Activated CD8-positive, alpha-beta T cell treated with anti-CD3 and anti-CD28 coated beads for 36 hours (primary cell): ENCODE measurements around the gene GCLM. TPM values are rescaled to one million over a fixed set of nuclear protein-coding genes. Genes with fewer than 3 reads are reported as not detected.
A peak's percentile ranks its signal among the peaks of the same experiment; 100 is the strongest.

Source experiments
- ATAC-seq: fragments of 200-7000 bp; cut with Tn5 transposase; one replicate; pipeline ENCODE4 v1.10.0; 2021; ENCODE audit warnings: mild to moderate bottlenecking, moderate library complexity
- CTCF ChIA-PET: fragments of 350-600 bp; sonication (Branson Sonifier 250); formaldehyde crosslinking; loops from one replicate; lab custom pipeline; 2021; ENCODE audit warnings: antibody characterized with exemption; lab: Charles Lee
- POLR2A ChIA-PET: fragments of 350-600 bp; sonication (Branson Sonifier 250); formaldehyde crosslinking; loops from one replicate; lab custom pipeline; 2021; ENCODE audit warnings: antibody characterized with exemption; lab: Charles Lee
- DNase-seq: peaks from one replicate; pipeline ENCODE4 v3.0.0-alpha.2; 2020
- H3K27ac Mint-ChIP-seq: one replicate; pipeline ENCODE4 v1.8.0; 2021; ENCODE audit warnings: mild to moderate bottlenecking, mixed read lengths
- H3K27me3 Mint-ChIP-seq: one replicate; pipeline ENCODE4 v1.8.0; 2021; ENCODE audit warnings: mixed read lengths
- H3K36me3 Mint-ChIP-seq: one replicate; pipeline ENCODE4 v1.8.0; 2021; ENCODE audit warnings: low read depth, mixed read lengths
- H3K4me1 Mint-ChIP-seq: one replicate; pipeline ENCODE4 v1.8.0; 2021; ENCODE audit warnings: low read depth, mixed read lengths
- H3K4me3 Mint-ChIP-seq: one replicate; pipeline ENCODE4 v1.8.0; 2021; ENCODE audit warnings: mild to moderate bottlenecking, moderate library complexity, mixed read lengths
- H3K9me3 Mint-ChIP-seq: one replicate; pipeline ENCODE4 v1.8.0; 2021; ENCODE audit warnings: mixed read lengths
- CTCF ChIP-seq: fragments of 200-600 bp; IDR thresholded peaks from one replicate; pipeline ENCODE4 v1.8.0; 2022; ENCODE audit warnings: antibody characterized with exemption, mild to moderate bottlenecking
- intact Hi-C: fragments of 100-400 bp; cut with micrococcal nuclease; formaldehyde crosslinking; loops from one replicate; pipeline ENCODE4 v1.10.0; 2022
- total RNA-seq, 2 experiments: library from RNA; stranded (reverse); gene quantifications; one replicate each; pipeline ENCODE4 v1.2.3, GENCODE V29; 2021

GCLM gene
- total RNA-seq, 2 experiments from 2014 or later, result 25.3 to 26.4 TPM

GRCh38 chr1:93848350-93848883 is 60.8 kb downstream of the GCLM start:
- POLR2A ChIA-PET, result interaction anchor here (0.6 to 1.0 kb wide), 2 partner anchors 30 to 592 kb away, joined by 3 read pairs; no protein-coding TSS in a partner anchor
- intact Hi-C loops, result loop anchor here (5.0 to 10.0 kb wide), 3 partner anchors 59 to 544 kb away; partner anchors contain the start of gene GCLM
- H3K9me3 Mint-ChIP-seq, result no peaks in the 10 kb centered on the region
- peak overlapping the region; percentile 88 for H3K27ac Mint-ChIP-seq
- TF ChIP-seq CTCF, result no peak
- CTCF ChIA-PET, result interaction anchor here (0.6 to 1.6 kb wide), 3 partner anchors 32 to 219 kb away, joined by 3 to 9 read pairs (median 6); no protein-coding TSS in a partner anchor
- H3K36me3 Mint-ChIP-seq, result peaks cover 4% of the 10 kb centered on the region
- peaks cover 18% of the 10 kb centered on the region for H3K4me1 Mint-ChIP-seq
- H3K4me3 Mint-ChIP-seq, result peak overlapping the region; percentile 80
- H3K27me3 Mint-ChIP-seq, result peaks cover 3% of the 10 kb centered on the region
- DNase-seq (no peak), ATAC-seq (no peak)

- peak; percentile 3 for ATAC-seq
- Mint-ChIP-seq H3K9me3 (no peaks in the 10 kb centered on the region), H3K27ac (peak overlapping the region; percentile 88), H3K36me3 (peaks cover 4% of the 10 kb centered on the region), H3K4me3 (peak overlapping the region; percentile 80), H3K4me1 (peaks cover 18% of the 10 kb centered on the region), H3K27me3 (peaks cover 1% of the 10 kb centered on the region)
- intact Hi-C loops, result loop anchor here (5.0 to 10.0 kb wide), 3 partner anchors 59 to 543 kb away; partner anchors contain the start of gene GCLM
- CTCF ChIA-PET, result interaction anchor here (1.6 kb wide), 2 partner anchors 34 to 219 kb away, joined by 6 to 9 read pairs; no protein-coding TSS in a partner anchor
- peak; percentile 67 for DNase-seq
- TF ChIP-seq CTCF, result no peak
- POLR2A ChIA-PET, result interaction anchor here (0.6 to 1.0 kb wide), 2 partner anchors 31 to 591 kb away, joined by 3 read pairs; no protein-coding TSS in a partner anchor
Observed at GRCh38 chr1:93847811-93848288, 61.4 kb downstream of the GCLM start.

GRCh38 chr1:93846992-93847810 is 62.0 kb downstream of the GCLM start:
- H3K36me3 Mint-ChIP-seq, result peaks cover 4% of the 10 kb centered on the region
- H3K4me1 Mint-ChIP-seq, result peaks cover 18% of the 10 kb centered on the region
- ChIA-PET CTCF (interaction anchor here (1.0 to 5.3 kb wide), 5 partner anchors 10 to 232 kb away, joined by 3 to 114 read pairs (median 6); no protein-coding TSS in a partner anchor), POLR2A (interaction anchor here (1.0 to 2.4 kb wide), 2 partner anchors 31 to 32 kb away, joined by 3 to 15 read pairs; partner anchors contain the start of gene DNTTIP2)
- no peaks in the 10 kb centered on the region for H3K9me3 Mint-ChIP-seq
- ATAC-seq, result peak; percentile 68
- DNase-seq, result peak; percentile 92
- H3K4me3 Mint-ChIP-seq, result peak overlapping the region; percentile 80
- H3K27ac Mint-ChIP-seq, result peak overlapping the region; percentile 88
- TF ChIP-seq CTCF, result no peak
- peaks cover 1% of the 10 kb centered on the region for H3K27me3 Mint-ChIP-seq
- intact Hi-C loops, result loop anchor here (5.0 to 10.0 kb wide), 3 partner anchors 60 to 542 kb away; partner anchors contain the start of gene GCLM

- Mint-ChIP-seq H3K4me3 (peak overlapping the region; percentile 80), H3K36me3 (peaks cover 4% of the 10 kb centered on the region), H3K9me3 (no peaks in the 10 kb centered on the region), H3K27ac (peak overlapping the region; percentile 92), H3K4me1 (peaks cover 18% of the 10 kb centered on the region), H3K27me3 (peaks cover 1% of the 10 kb centered on the region)
- POLR2A ChIA-PET, result interaction anchor here (2.4 kb wide), 1 partner anchor 33 kb away, joined by 15 read pairs; the partner anchor contains the start of gene DNTTIP2
- intact Hi-C loops, result loop anchor here (5.0 to 10.0 kb wide), 3 partner anchors 61 to 542 kb away; partner anchors contain the start of gene GCLM
- TF ChIP-seq CTCF, result no peak
- peak; percentile 45 for ATAC-seq
- CTCF ChIA-PET, result interaction anchor here (0.6 to 5.3 kb wide), 10 partner anchors 9 to 409 kb away, joined by 3 to 114 read pairs (median 4); partner anchors contain the start of gene GCLM
- DNase-seq, result peak; percentile 88
Observed at GRCh38 chr1:93846206-93846991, 62.8 kb downstream of the GCLM start.
